ENCODE data around the gene RTN4RL2. TPM values are rescaled to one million over a fixed set of nuclear protein-coding genes. Genes with fewer than 3 reads are reported as not detected.

Gene RTN4RL2
- total RNA-seq, 2 experiments from 2014 or later = 0.74 to 0.99 TPM

- DNase-seq = no peak
- H3K4me1 Mint-ChIP-seq (ENCODE audit: low read depth) = peaks cover 12% of the 10 kb centered on the region
- peaks cover 29% of the 10 kb centered on the region for H3K36me3 Mint-ChIP-seq (ENCODE audit: low read depth)
- H3K9me3 Mint-ChIP-seq = no peaks in the 10 kb centered on the region
- intact Hi-C loops (cut with micrococcal nuclease) = no loop called here
- CTCF ChIA-PET = interaction anchor here (1.0 to 7.8 kb wide), 4 partner anchors 14 to 70 kb away, joined by 3 to 270 read pairs (median 3); partner anchors contain the start of genes TIMM10 and UBE2L6
- no peaks in the 10 kb centered on the region for H3K27me3 Mint-ChIP-seq (ENCODE audit: low read depth)
- no peak overlapping the region for H3K4me3 Mint-ChIP-seq
- H3K27ac Mint-ChIP-seq = peak overlapping the region; percentile 24
Measured at GRCh38 chr11:57497303-57498247, 37.2 kb downstream of the RTN4RL2 start.

- no peak overlapping the region for H3K4me3 Mint-ChIP-seq
- CTCF ChIA-PET = interaction anchor here (0.8 kb wide), 1 partner anchor 16 kb away, joined by 4 read pairs; no protein-coding TSS in a partner anchor
- intact Hi-C loops (cut with micrococcal nuclease) = no loop called here
Measured at GRCh38 chr11:57498540-57498939, 38.2 kb downstream of the RTN4RL2 start.

GRCh38 chr11:57499413-57499982 is 39.2 kb downstream of the RTN4RL2 start:
- peaks cover 1% of the 10 kb centered on the region for H3K4me1 Mint-ChIP-seq (ENCODE audit: low read depth)
- H3K9me3 Mint-ChIP-seq = no peaks in the 10 kb centered on the region
- no peaks in the 10 kb centered on the region for H3K27me3 Mint-ChIP-seq (ENCODE audit: low read depth)
- CTCF ChIA-PET = interaction anchor here (0.7 to 1.0 kb wide), 2 partner anchors 27 to 43 kb away, joined by 3 read pairs; no protein-coding TSS in a partner anchor
- no peak overlapping the region for H3K4me3 Mint-ChIP-seq
- H3K27ac Mint-ChIP-seq = no peak overlapping the region
- intact Hi-C loops (cut with micrococcal nuclease) = no loop called here
- H3K36me3 Mint-ChIP-seq (ENCODE audit: low read depth) = peaks cover 24% of the 10 kb centered on the region
- DNase-seq = peak; percentile 41

More at GRCh38 chr11:57498540-57498939, 38.2 kb downstream of the RTN4RL2 start:
- peaks cover 11% of the 10 kb centered on the region for H3K4me1 Mint-ChIP-seq (ENCODE audit: low read depth)
- DNase-seq = no peak
- H3K27me3 Mint-ChIP-seq (ENCODE audit: low read depth) = no peaks in the 10 kb centered on the region
- no peaks in the 10 kb centered on the region for H3K9me3 Mint-ChIP-seq
- H3K36me3 Mint-ChIP-seq (ENCODE audit: low read depth) = peaks cover 29% of the 10 kb centered on the region
- H3K27ac Mint-ChIP-seq = no peak overlapping the region

GRCh38 chr11:57499983-57500461 is 39.7 kb downstream of the RTN4RL2 start:
- no peak for DNase-seq
- CTCF ChIA-PET = interaction anchor here (0.7 to 1.0 kb wide), 2 partner anchors 27 to 43 kb away, joined by 3 read pairs; no protein-coding TSS in a partner anchor
- no peaks in the 10 kb centered on the region for H3K9me3 Mint-ChIP-seq
- H3K4me3 Mint-ChIP-seq = no peak overlapping the region
- intact Hi-C loops (cut with micrococcal nuclease) = no loop called here
- H3K36me3 Mint-ChIP-seq (ENCODE audit: low read depth) = peaks cover 24% of the 10 kb centered on the region
- no peak overlapping the region for H3K27ac Mint-ChIP-seq
- H3K27me3 Mint-ChIP-seq (ENCODE audit: low read depth) = no peaks in the 10 kb centered on the region
- no peaks in the 10 kb centered on the region for H3K4me1 Mint-ChIP-seq (ENCODE audit: low read depth)

GRCh38 chr11:57500515-57500914 is 40.2 kb downstream of the RTN4RL2 start:
- CTCF ChIA-PET = interaction anchor here (0.7 to 1.0 kb wide), 2 partner anchors 26 to 44 kb away, joined by 3 read pairs; no protein-coding TSS in a partner anchor
- Mint-ChIP-seq H3K27ac (no peak overlapping the region), H3K9me3 (no peaks in the 10 kb centered on the region), H3K27me3 (ENCODE audit: low read depth) (no peaks in the 10 kb centered on the region), H3K36me3 (ENCODE audit: low read depth) (peaks cover 24% of the 10 kb centered on the region), H3K4me1 (ENCODE audit: low read depth) (no peaks in the 10 kb centered on the region), H3K4me3 (no peak overlapping the region)
- intact Hi-C loops (cut with micrococcal nuclease) = no loop called here
- no peak for DNase-seq

GRCh38 chr11:57500926-57501325 is 40.6 kb downstream of the RTN4RL2 start:
- CTCF ChIA-PET = interaction anchor here (1.9 to 2.5 kb wide), 3 partner anchors 7 to 43 kb away, joined by 7 to 30 read pairs (median 8); no protein-coding TSS in a partner anchor
- Mint-ChIP-seq H3K36me3 (ENCODE audit: low read depth) (peaks cover 21% of the 10 kb centered on the region), H3K27ac (no peak overlapping the region), H3K4me3 (no peak overlapping the region), H3K27me3 (ENCODE audit: low read depth) (no peaks in the 10 kb centered on the region), H3K9me3 (no peaks in the 10 kb centered on the region), H3K4me1 (ENCODE audit: low read depth) (no peaks in the 10 kb centered on the region)
- no peak for DNase-seq
- intact Hi-C loops (cut with micrococcal nuclease) = no loop called here

GRCh38 chr11:57501953-57502352 is 41.6 kb downstream of the RTN4RL2 start:
- intact Hi-C loops (cut with micrococcal nuclease) = no loop called here
- Mint-ChIP-seq H3K36me3 (ENCODE audit: low read depth) (peaks cover 23% of the 10 kb centered on the region), H3K9me3 (no peaks in the 10 kb centered on the region), H3K4me1 (ENCODE audit: low read depth) (no peaks in the 10 kb centered on the region), H3K27me3 (ENCODE audit: low read depth) (no peaks in the 10 kb centered on the region), H3K27ac (no peak overlapping the region), H3K4me3 (no peak overlapping the region)
- CTCF ChIA-PET = interaction anchor here (0.9 to 2.5 kb wide), 9 partner anchors 8 to 139 kb away, joined by 3 to 30 read pairs (median 5); no protein-coding TSS in a partner anchor
- no peak for DNase-seq

- Mint-ChIP-seq H3K9me3 (no peaks in the 10 kb centered on the region), H3K4me3 (no peak overlapping the region), H3K27ac (no peak overlapping the region), H3K36me3 (ENCODE audit: low read depth) (peaks cover 23% of the 10 kb centered on the region), H3K4me1 (ENCODE audit: low read depth) (no peaks in the 10 kb centered on the region), H3K27me3 (ENCODE audit: low read depth) (no peaks in the 10 kb centered on the region)
- intact Hi-C loops (cut with micrococcal nuclease) = no loop called here
- DNase-seq = no peak
- CTCF ChIA-PET = interaction anchor here (0.8 to 2.5 kb wide), 10 partner anchors 9 to 139 kb away, joined by 3 to 30 read pairs (median 5); no protein-coding TSS in a partner anchor
Measured at GRCh38 chr11:57502376-57502775, 42.0 kb downstream of the RTN4RL2 start.

- Mint-ChIP-seq H3K9me3 (no peaks in the 10 kb centered on the region), H3K4me3 (no peak overlapping the region), H3K27ac (no peak overlapping the region), H3K36me3 (ENCODE audit: low read depth) (peaks cover 26% of the 10 kb centered on the region), H3K27me3 (ENCODE audit: low read depth) (no peaks in the 10 kb centered on the region), H3K4me1 (ENCODE audit: low read depth) (no peaks in the 10 kb centered on the region)
- CTCF ChIA-PET = interaction anchor here (0.8 to 2.5 kb wide), 8 partner anchors 9 to 138 kb away, joined by 3 to 30 read pairs (median 5); no protein-coding TSS in a partner anchor
- no peak for DNase-seq
- intact Hi-C loops (cut with micrococcal nuclease) = no loop called here
Measured at GRCh38 chr11:57502870-57503269, 42.5 kb downstream of the RTN4RL2 start.

GRCh38 chr11:57504511-57504910 is 44.2 kb downstream of the RTN4RL2 start:
- DNase-seq = no peak
- no peaks in the 10 kb centered on the region for H3K27me3 Mint-ChIP-seq (ENCODE audit: low read depth)
- intact Hi-C loops (cut with micrococcal nuclease) = no loop called here
- no peak overlapping the region for H3K27ac Mint-ChIP-seq
- H3K4me3 Mint-ChIP-seq = no peak overlapping the region
- no peaks in the 10 kb centered on the region for H3K4me1 Mint-ChIP-seq (ENCODE audit: low read depth)
- CTCF ChIA-PET = interaction anchor here (1.0 to 5.0 kb wide), 3 partner anchors 11 to 22 kb away, joined by 5 to 45 read pairs (median 7); no protein-coding TSS in a partner anchor
- H3K36me3 Mint-ChIP-seq (ENCODE audit: low read depth) = peaks cover 18% of the 10 kb centered on the region
- no peaks in the 10 kb centered on the region for H3K9me3 Mint-ChIP-seq

- Mint-ChIP-seq H3K4me3 (no peak overlapping the region), H3K36me3 (ENCODE audit: low read depth) (peaks cover 10% of the 10 kb centered on the region), H3K27me3 (ENCODE audit: low read depth) (no peaks in the 10 kb centered on the region), H3K4me1 (ENCODE audit: low read depth) (peaks cover 4% of the 10 kb centered on the region), H3K27ac (no peak overlapping the region), H3K9me3 (no peaks in the 10 kb centered on the region)
- no peak for DNase-seq
- CTCF ChIA-PET = interaction anchor here (0.7 to 5.0 kb wide), 3 partner anchors 13 to 252 kb away, joined by 3 to 45 read pairs (median 5); no protein-coding TSS in a partner anchor
- intact Hi-C loops (cut with micrococcal nuclease) = no loop called here
Measured at GRCh38 chr11:57506522-57506921, 46.2 kb downstream of the RTN4RL2 start.
